Lower leg skin (tissue), 3 donors: ENCODE data around the gene ABCC4.

Experiments used
- CTCF ChIP-seq, 3 donors: fragments of 450-650 bp; IDR thresholded peaks; one replicate each; pipeline ENCODE4 v1.5.1; 2016; ENCODE audit warnings: antibody characterized with exemption in 3 of 3, mild to moderate bottlenecking in 3 of 3, moderate library complexity in 2 of 3
- POLR2A ChIP-seq, 2 donors: fragments of 450-650 bp; IDR thresholded peaks; one replicate each; pipeline ENCODE4 v1.6.1; 2016 to 2017; ENCODE audit warnings: antibody characterized with exemption in 2 of 2, mild to moderate bottlenecking in 1 of 2, moderate library complexity in 1 of 2

DNA sequence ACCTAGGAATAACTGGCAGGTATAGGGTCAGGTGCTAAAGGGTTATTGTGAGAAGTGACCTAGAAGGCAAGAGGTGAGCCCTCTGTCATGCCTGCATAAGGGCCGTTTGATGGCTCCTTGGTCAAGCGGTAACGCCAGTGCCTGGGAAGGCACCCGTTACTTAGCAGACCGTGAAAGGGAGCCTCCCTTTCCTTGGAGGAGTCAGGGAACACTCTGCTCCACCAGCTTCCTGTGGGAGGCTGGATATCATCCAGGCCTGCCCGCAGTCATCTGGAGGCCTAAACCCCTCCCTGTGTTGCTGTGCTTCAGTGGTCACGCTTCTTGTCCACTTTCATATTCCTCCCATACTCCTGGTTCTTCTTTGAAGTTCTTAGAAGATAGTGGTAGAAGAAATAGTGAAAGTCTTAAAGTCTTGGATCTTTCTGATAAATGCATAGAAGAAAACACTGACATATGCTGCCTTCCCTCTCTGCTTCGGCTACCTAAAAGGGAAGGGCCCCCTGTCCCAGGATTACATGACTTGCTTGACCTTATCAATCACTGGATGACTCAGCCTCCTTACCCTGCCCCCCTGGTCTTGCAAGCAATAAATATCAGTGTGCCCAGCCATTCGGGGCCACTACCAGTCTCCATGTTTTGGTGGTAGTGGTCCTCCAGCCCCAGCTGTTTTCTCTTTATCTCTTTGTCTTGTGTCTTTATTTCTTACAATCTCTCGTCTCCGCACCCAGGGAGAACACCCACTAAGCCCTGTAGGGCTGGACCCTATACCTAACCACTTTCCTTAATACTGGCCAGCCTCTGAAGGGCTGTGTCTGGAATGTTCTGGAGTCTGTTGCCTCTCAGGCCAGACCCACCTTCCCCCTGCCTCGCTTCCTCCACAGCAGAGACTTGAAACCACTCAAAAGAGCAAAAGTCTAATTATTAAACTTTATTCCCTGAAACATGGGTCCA, 16.1 kb upstream of the ABCC4 start:
- TF ChIP-seq POLR2A (IDR thresholded peaks at IDR 0.05) (no peak), CTCF (IDR thresholded peaks at IDR 0.05) (no peak)
